GM19099 (cell line): ENCODE data around the gene ARHGAP23.

Experiments
- POLR2A ChIP-seq: IDR thresholded peaks from 3 replicates; pipeline ENCODE4 v1.6.1; 2011; ENCODE audit warnings: low read depth; ENCODE audit not compliant: insufficient read length; ENCODE audit errors: extremely low read depth

The ARHGAP23 gene

DNA sequence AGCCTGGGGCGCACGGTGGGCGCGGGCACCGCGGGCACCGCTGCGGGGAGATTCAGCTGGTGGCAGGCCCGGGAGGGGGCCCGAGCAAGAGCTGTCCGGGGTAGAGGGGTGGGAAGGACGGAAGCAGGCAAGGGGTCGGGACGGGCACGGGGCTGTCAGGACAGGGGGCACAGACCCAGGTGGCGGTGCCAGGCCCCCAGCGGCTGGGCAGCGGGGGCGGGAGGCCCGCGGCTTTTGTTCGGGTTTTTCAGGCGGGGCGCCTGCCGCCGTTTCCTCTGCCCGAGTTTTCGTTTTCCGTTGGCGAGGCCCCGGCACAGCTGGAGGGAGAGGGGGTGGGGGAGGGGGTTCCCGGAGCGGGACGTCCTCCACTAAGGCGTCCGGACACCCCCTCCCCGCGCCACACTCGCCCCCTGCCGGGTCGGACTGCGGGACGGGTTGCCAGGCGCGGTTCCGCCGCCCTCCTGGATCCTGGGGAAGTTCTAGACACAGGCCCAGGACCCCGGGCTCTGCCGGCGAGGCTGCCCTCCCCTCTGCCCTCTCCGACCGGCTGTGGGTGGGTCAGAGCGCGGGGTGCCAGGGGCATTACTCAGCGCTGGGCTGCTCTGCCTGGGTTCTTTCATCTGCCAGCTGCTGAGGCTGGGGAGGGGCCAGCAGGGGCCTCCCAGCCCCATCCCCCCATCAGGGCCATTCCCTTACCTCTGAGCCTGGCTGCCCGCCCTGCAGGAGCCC is 543 bp downstream of the ARHGAP23 start:
- TF ChIP-seq POLR2A, result no peak

GRCh38 chr17:38429476-38430100 is 1.3 kb downstream of the ARHGAP23 start:
- TF ChIP-seq POLR2A, result no peak

GRCh38 chr17:38430316-38430715 is 2.1 kb downstream of the ARHGAP23 start:
- TF ChIP-seq POLR2A, result no peak

- no peak for TF ChIP-seq POLR2A
Observed at GRCh38 chr17:38430822-38431221, 2.6 kb downstream of the ARHGAP23 start.

DNA sequence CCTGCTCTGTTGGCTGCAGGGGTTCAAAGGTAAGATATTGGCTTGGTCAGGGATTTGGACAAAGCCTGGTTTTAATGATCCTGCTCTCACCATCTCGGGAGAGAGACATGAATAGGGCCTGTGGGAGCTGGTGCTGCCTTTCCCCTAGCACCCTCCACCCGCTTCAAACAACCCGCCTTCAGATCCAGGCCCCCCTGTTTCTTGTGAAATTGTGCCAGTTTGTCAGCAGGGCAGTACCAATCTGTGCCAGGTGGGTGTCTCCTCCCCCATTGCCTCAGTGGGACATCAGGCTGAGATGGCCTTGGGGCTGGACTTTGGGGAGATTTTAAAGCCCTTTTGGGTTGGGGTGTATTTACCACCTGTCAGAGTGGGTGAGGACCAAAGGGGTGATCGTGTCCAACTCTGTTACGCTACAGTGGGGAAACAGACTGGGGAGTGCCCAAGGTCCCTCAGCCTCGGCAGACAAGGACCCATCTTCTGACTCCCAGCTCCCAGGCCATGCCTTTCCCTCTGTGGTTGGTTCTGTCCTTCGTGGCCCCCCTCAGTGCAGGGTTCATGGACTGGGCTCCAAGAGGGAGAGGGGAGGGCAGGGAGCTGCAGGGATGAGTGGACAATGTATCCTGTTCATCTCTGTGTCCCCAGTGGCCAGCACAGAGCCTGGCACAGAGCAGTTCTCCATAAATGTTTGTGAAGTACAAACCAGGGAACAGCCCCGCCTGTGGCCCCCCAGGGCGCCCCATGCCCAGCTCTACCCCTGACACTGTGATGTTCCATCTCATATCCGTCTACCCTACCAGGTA is 3.3 kb downstream of the ARHGAP23 start:
- TF ChIP-seq POLR2A, result no peak

DNA sequence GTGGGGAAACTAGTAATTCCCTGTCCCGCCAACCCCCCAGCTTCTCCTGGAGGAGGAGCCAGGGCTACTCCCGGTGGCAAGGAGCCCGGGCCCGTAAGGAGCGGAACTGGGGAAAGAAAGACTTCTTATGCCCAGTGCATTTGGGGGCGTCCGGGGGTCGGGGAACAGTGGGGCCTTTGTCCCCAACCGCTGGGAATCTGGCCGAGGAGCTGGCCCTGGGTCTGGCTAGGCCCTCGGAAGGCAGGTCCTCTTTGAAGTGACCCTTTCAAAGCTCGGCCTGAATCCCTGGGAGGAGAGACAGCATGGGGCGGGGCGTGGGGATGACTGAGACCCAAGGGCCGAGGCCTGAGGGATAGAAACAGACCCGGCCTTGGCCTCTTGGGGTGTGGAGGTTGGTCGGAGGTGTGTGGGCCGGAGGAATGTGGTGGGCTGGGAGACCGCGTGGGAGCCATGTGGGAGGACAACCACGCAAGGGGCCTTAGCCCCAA is 6.0 kb downstream of the ARHGAP23 start:
- TF ChIP-seq POLR2A, result no peak

DNA sequence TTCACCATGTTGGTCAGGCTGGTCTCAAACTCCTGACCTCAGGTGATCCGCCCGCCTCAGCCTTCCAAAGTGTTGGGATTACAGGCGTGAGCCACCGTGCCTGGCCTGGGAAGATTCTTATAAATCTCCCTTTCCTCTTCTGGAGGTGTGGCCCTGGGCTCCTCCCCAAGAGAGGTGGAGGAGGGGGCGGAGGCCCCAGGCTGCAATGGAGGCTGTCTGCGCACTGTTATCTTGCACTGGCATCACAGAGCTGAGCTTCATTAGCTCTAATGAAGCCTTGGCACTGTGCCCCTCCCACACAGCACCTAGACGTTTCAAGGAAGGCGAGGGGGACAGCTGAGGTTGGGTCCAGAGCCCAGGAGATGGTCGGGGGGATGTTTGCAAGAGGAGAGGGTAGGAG is 7.5 kb downstream of the ARHGAP23 start:
- no peak for TF ChIP-seq POLR2A

DNA sequence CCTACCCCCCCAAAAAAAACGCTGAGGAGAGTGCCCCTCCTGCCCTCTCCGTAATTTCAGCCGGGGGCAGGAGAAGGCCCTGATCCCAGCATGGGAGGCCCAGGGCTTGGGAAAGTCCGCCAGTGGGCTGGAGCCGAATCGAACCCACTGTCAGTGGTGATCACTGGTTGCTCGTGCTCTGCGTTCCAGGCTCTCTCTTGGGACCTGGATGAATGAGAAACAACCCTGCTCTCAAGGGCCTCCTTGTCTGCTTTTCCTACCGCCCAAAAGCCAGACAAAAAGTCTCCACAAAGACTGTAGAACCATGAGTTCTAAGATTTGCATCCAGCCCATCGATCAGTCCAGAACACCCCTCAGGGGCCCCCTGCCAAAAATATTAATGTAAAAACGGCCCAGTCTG is 8.1 kb downstream of the ARHGAP23 start:
- TF ChIP-seq POLR2A, result no peak

- no peak for TF ChIP-seq POLR2A
Observed at GRCh38 chr17:38439436-38439835, 11.2 kb downstream of the ARHGAP23 start.

GRCh38 chr17:38440614-38441397 is 12.5 kb downstream of the ARHGAP23 start:
- no peak for TF ChIP-seq POLR2A

DNA sequence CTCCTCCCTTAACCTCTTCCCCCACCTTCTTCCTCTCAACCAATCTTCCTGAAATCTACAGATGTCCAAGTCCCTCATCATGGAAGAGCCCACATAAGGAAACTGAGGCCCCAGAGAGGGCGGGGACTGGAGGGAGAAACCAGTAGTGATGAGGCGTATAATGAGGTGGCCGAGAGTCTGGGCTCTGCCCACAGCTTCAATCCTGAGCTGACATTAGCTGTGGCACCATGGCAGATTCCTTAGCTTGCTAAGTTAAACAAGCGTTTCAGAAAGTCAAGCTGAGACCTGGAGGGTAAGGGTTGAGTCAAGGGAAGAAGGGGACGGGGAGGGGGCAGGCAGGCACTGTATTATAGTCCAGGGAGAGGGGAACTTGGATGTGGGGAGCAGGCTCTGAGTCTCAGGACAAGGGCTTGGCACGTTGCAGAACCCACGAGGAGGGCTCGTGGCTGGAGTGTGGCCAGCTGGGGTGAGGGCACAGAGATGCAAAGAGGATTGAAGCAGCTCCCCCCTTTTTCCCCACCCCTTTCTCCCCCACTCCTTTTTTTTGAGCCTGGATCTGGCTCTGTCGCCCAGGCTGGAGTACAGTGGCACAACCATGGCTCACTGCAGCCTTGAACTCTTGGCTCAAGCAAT is 13.3 kb downstream of the ARHGAP23 start:
- no peak for TF ChIP-seq POLR2A

- TF ChIP-seq POLR2A, result no peak
Observed at GRCh38 chr17:38442548-38442947, 14.3 kb downstream of the ARHGAP23 start.

- TF ChIP-seq POLR2A, result no peak
Observed at GRCh38 chr17:38443356-38444031, 15.2 kb downstream of the ARHGAP23 start.

GRCh38 chr17:38444151-38444550 is 15.9 kb downstream of the ARHGAP23 start:
- TF ChIP-seq POLR2A, result no peak

GRCh38 chr17:38447502-38448085 is 19.3 kb downstream of the ARHGAP23 start:
- TF ChIP-seq POLR2A, result no peak
